ENCODE measurements around the gene SLC1A5. TPM values are rescaled to one million over a fixed set of nuclear protein-coding genes. Genes with fewer than 3 reads are reported as not detected.
"Not testable (repeated sequence)": the region's sequence is repeated elsewhere in the genome, so short reads cannot be mapped to it uniquely, and the experiment has no call there.

SLC1A5 gene
- total RNA-seq, 6 experiments from 2014 or later = 263 to 310 (median 281) TPM

DNA sequence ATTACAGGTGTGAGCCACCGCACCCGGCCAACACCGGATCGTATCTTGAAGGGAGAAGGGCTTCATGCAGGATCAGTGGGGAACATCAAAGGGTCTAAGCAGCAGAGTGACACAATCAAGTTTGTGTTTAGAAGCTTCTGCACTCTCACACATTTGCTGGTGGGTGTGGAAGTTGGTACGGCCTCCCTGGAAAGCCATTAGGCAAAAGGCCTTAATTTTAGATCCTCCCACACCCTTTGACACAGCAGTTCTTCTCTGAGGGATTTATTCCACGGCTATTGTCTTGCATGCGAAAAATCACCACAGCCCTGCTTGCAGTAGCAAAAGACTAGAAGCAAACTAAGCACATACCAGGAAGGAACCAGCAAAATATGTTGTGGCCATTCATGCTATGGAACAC lies 18.3 kb upstream of the SLC1A5 start:
- Mint-ChIP-seq H3K4me3 (no peak overlapping the region), H3K4me1 (ENCODE audit: low read depth) (no peaks in the 10 kb centered on the region), H3K36me3 (ENCODE audit: low read depth) (no peaks in the 10 kb centered on the region), H3K9me3 (no peaks in the 10 kb centered on the region), H3K27ac (no peak overlapping the region), H3K27me3 (ENCODE audit: insufficient read depth) (no peaks in the 10 kb centered on the region)
- DNase-seq = no peak
- TF ChIP-seq, protein P1, sequence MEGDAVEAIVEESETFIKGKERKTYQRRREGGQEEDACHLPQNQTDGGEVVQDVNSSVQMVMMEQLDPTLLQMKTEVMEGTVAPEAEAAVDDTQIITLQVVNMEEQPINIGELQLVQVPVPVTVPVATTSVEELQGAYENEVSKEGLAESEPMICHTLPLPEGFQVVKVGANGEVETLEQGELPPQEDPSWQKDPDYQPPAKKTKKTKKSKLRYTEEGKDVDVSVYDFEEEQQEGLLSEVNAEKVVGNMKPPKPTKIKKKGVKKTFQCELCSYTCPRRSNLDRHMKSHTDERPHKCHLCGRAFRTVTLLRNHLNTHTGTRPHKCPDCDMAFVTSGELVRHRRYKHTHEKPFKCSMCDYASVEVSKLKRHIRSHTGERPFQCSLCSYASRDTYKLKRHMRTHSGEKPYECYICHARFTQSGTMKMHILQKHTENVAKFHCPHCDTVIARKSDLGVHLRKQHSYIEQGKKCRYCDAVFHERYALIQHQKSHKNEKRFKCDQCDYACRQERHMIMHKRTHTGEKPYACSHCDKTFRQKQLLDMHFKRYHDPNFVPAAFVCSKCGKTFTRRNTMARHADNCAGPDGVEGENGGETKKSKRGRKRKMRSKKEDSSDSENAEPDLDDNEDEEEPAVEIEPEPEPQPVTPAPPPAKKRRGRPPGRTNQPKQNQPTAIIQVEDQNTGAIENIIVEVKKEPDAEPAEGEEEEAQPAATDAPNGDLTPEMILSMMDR (IDR thresholded peaks at IDR 0.05) = no peak

DNA sequence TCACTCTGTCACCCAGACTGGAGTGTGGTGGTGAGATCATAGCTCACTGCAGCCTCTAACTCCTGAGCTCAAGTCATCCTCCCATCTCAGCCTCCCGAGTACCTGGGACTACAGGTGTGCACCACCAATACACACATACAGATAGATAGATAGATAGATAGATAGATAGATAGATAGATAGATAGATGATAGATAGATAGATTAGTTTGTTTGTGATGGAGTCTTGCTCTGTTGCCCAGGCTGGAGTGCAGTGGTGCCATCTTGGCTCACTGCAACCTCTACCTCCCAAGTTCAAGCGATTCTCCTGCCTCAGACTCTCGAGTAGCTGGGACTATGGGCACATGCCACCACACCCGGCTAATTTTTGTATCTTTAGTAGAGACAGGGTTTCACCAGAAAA lies 16.0 kb upstream of the SLC1A5 start:
- not testable (repeated sequence) for H3K4me3 Mint-ChIP-seq; H3K9me3 Mint-ChIP-seq; H3K36me3 Mint-ChIP-seq (ENCODE audit: low read depth); H3K27ac Mint-ChIP-seq; H3K27me3 Mint-ChIP-seq (ENCODE audit: insufficient read depth); DNase-seq; H3K4me1 Mint-ChIP-seq (ENCODE audit: low read depth)

DNA sequence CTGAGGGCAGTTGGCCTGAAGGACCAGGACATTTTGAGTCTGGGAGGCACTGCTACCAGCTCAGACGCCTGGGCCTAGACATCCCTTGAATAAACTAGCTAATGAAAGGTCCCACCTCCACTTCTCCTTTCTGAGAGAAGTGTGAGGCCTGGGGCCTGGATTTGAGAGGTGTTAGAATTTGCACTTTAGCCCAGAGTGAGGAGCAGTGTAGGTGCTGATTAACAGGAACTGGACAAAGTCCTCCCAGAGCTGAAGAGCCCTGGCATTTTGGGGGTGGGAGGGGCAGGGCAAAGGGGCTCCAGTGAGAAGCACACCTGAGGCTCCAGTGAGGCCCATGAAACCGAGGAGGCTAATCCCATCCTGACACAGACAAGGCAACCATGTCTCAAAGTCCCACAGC lies 15.2 kb upstream of the SLC1A5 start:
- Mint-ChIP-seq H3K27ac (no peak overlapping the region), H3K36me3 (ENCODE audit: low read depth) (no peaks in the 10 kb centered on the region), H3K4me3 (no peak overlapping the region), H3K27me3 (ENCODE audit: insufficient read depth) (no peaks in the 10 kb centered on the region), H3K4me1 (ENCODE audit: low read depth) (no peaks in the 10 kb centered on the region), H3K9me3 (no peaks in the 10 kb centered on the region)
- TF ChIP-seq, protein P1 (IDR thresholded peaks at IDR 0.05) = no peak
- DNase-seq = no peak

DNA sequence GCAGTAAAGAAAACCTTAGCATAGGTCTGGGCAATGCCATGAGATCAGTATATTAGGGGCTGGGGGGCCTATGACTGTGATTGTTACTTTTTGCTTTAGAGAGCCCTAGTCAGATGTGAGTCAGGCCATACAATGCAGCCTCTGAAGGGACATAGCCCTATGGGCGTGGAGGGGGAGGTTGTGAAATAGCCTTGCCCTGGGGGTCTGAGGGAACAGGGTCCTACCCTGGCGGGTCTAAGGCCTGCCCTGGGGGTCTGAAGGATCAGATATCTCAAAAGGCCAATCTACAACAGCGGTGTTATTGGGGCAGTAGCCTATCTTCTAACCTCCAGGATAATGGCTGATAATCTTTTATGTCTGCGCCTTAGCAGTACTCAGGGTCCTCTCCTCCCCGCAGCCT lies 13.8 kb upstream of the SLC1A5 start:
- TF ChIP-seq, protein P1 (IDR thresholded peaks at IDR 0.05) = no peak
- DNase-seq = no peak

DNA sequence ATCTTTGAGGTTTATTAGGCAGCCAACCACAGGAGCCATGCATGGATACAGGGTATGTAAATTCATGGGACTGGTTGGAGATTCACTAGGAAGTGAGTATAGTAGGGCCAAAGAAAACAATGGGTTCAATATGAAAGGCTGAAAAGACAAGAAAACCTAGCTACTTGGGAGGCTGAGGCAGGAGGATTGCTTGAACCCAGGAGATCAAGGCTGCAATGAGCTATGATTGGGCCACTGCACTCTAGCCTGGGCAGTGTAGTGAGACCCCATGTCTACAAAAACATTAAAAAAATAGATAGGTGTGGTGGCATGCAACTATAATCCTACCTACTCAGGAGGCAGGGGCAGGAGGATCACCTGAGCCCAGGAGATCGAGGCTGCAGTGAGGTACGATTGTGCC lies 10.3 kb upstream of the SLC1A5 start:
- Mint-ChIP-seq H3K4me3 (no peak overlapping the region), H3K27me3 (ENCODE audit: insufficient read depth) (peaks cover 2% of the 10 kb centered on the region), H3K4me1 (ENCODE audit: low read depth) (peaks cover 3% of the 10 kb centered on the region), H3K27ac (no peak overlapping the region), H3K9me3 (no peaks in the 10 kb centered on the region), H3K36me3 (ENCODE audit: low read depth) (no peaks in the 10 kb centered on the region)
- TF ChIP-seq, protein P1 (IDR thresholded peaks at IDR 0.05) = no peak
- DNase-seq = no peak

More for the DNA sequence above, 13.8 kb upstream of the SLC1A5 start:
- no peaks in the 10 kb centered on the region; the same call in 1 of the 2 replicates for H3K27me3 Mint-ChIP-seq (ENCODE audit: insufficient read depth)
- no peaks in the 10 kb centered on the region for H3K36me3 Mint-ChIP-seq (ENCODE audit: low read depth)
- H3K27ac Mint-ChIP-seq = no peak overlapping the region
- H3K9me3 Mint-ChIP-seq = no peaks in the 10 kb centered on the region
- no peak overlapping the region for H3K4me3 Mint-ChIP-seq
- no peaks in the 10 kb centered on the region for H3K4me1 Mint-ChIP-seq (ENCODE audit: low read depth)

DNA sequence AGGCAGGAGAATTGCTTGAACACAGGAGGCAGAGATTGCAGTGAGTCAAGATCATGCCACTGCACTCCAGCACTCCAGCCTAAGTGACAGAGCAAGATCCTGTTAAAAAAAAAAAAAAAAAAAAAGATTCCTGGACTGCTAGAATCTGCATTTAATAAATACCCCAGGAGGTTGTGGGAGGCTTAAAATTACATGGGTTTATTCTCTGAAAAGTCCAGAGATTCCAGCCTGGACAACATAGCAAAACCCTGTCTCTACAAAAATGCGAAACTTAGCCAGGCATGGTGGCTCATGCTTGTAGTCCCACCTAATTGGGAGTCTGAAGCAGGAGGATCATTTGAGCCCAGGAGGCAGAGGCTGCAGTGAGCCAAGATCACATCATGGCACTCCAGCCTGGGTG lies 9.5 kb upstream of the SLC1A5 start:
- TF ChIP-seq, protein P1 (IDR thresholded peaks at IDR 0.05) = no peak
- no peak overlapping the region for H3K4me3 Mint-ChIP-seq

More for the DNA sequence above, 9.5 kb upstream of the SLC1A5 start:
- Mint-ChIP-seq H3K27ac (no peak overlapping the region), H3K36me3 (ENCODE audit: low read depth) (no peaks in the 10 kb centered on the region), H3K9me3 (no peaks in the 10 kb centered on the region), H3K4me1 (ENCODE audit: low read depth) (peaks cover 11% of the 10 kb centered on the region), H3K27me3 (ENCODE audit: insufficient read depth) (peaks cover 2% of the 10 kb centered on the region)
- DNase-seq = no peak
